Measurements from ENCODE around the gene DSTN.

Gene DSTN

DNA sequence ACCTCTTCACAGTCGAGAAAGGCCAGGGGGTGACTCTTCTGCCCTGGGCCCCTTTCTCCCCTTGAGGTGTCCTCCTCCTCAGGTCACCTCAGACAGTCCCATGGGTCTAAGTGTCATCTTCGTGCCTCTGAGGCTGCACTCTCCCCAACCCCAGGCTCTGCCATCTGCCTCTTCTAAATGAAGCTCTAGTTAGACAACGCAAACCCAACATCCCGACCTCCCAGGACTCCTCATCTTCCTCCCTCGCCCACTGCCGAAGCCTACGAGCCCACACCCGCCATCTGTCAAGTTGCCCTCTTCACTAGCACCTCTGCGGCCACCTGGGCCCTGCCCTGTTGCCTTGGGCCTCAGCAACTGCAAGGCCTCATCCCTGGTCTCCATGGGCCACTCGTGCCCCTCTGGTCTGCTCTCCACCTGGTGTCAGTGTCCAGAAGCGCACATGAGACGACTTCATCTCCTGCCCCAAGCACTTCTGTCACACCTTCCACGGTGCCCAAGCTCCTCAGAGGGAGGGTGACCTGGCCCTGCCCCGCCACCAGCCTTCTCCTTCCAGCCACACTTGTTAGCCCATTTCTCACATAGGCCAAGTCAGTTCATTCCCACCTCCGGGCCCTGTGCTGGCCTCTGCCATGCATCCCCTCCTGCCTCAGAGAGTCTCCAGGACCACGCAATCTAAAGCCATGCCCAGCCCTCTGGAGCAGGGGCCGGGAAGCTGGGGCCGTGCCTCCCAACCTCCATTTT is 58.4 kb downstream of the DSTN start:
- H3K27ac ChIP-seq = no peak overlapping the region
- peak in 1 of 2 donors; percentile 52 for DNase-seq
- intact Hi-C loops (cut with DNase I; ENCODE audit: low total_unique reads) = no loop called here
- no peak overlapping the region for H3K4me3 ChIP-seq
- no peaks in the 10 kb centered on the region for H3K4me1 ChIP-seq
- H3K27me3 ChIP-seq = no peaks in the 10 kb centered on the region
- no peaks in the 10 kb centered on the region for H3K9me3 ChIP-seq
- H3K36me3 ChIP-seq = peaks cover 32 to 100% (median 91%) of the 10 kb centered on the region in 3 donors
- TF ChIP-seq, protein P1, sequence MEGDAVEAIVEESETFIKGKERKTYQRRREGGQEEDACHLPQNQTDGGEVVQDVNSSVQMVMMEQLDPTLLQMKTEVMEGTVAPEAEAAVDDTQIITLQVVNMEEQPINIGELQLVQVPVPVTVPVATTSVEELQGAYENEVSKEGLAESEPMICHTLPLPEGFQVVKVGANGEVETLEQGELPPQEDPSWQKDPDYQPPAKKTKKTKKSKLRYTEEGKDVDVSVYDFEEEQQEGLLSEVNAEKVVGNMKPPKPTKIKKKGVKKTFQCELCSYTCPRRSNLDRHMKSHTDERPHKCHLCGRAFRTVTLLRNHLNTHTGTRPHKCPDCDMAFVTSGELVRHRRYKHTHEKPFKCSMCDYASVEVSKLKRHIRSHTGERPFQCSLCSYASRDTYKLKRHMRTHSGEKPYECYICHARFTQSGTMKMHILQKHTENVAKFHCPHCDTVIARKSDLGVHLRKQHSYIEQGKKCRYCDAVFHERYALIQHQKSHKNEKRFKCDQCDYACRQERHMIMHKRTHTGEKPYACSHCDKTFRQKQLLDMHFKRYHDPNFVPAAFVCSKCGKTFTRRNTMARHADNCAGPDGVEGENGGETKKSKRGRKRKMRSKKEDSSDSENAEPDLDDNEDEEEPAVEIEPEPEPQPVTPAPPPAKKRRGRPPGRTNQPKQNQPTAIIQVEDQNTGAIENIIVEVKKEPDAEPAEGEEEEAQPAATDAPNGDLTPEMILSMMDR (IDR thresholded peaks at IDR 0.05) = no peak

DNA sequence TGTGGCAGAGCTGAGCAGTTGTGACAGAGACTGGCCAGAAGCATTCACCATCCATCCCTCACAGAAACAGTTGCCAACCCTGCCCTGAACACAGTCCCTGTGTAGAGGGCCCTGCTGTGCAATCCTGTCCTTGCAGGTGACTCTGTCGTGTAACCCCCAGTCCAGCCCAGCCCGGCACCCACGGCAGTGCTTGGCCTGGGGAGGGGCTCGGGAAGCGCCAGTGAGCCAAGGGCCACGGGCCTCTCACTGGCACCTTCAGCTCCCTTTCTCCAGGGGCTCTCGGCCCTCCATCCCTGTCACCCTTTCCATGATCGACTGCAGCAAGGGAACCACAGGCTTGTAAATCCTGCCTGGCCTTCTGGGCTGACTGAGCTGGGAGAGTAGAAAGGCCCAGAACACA is 59.1 kb downstream of the DSTN start:
- no peak overlapping the region for H3K4me3 ChIP-seq
- H3K4me1 ChIP-seq = peaks cover 0 to 4% (median 3%) of the 10 kb centered on the region in 4 donors
- H3K27ac ChIP-seq = no peak overlapping the region
- no peak for DNase-seq
- H3K9me3 ChIP-seq = no peaks in the 10 kb centered on the region
- intact Hi-C loops (cut with DNase I; ENCODE audit: low total_unique reads) = no loop called here
- no peaks in the 10 kb centered on the region for H3K27me3 ChIP-seq
- H3K36me3 ChIP-seq = peaks cover 31 to 100% (median 91%) of the 10 kb centered on the region in 3 donors
- TF ChIP-seq, protein P1 (IDR thresholded peaks at IDR 0.05) = no peak

DNA sequence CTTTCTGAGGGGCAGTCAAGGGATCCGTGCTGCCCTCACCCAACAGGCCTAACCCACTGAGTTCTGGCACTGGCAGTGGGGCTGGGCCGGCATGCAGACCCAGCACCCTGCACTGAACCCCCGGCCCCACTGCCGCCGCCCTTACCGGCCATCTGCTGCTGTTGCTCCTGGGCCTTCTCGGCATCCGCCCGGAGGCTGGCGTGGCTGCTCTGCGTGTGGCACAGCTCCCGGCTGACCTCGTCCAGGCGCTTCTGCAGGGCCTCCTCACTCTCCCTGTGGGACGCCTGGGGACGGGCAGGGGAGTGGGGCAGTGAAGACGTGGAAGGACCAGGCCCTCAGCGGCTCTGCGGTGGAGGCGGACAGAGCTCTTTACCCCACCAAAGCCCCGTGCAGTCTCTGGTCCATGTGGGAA is 59.8 kb downstream of the DSTN start:
- Histone ChIP-seq H3K27ac (no peak overlapping the region), H3K27me3 (no peaks in the 10 kb centered on the region), H3K4me1 (peaks cover 0 to 10% (median 10%) of the 10 kb centered on the region in 4 donors), H3K9me3 (no peaks in the 10 kb centered on the region), H3K36me3 (peaks cover 24 to 100% (median 85%) of the 10 kb centered on the region in 3 donors), H3K4me3 (no peak overlapping the region)
- intact Hi-C loops (cut with DNase I; ENCODE audit: low total_unique reads) = no loop called here
- no peak for DNase-seq
- TF ChIP-seq, protein P1 (IDR thresholded peaks at IDR 0.05) = no peak

DNA sequence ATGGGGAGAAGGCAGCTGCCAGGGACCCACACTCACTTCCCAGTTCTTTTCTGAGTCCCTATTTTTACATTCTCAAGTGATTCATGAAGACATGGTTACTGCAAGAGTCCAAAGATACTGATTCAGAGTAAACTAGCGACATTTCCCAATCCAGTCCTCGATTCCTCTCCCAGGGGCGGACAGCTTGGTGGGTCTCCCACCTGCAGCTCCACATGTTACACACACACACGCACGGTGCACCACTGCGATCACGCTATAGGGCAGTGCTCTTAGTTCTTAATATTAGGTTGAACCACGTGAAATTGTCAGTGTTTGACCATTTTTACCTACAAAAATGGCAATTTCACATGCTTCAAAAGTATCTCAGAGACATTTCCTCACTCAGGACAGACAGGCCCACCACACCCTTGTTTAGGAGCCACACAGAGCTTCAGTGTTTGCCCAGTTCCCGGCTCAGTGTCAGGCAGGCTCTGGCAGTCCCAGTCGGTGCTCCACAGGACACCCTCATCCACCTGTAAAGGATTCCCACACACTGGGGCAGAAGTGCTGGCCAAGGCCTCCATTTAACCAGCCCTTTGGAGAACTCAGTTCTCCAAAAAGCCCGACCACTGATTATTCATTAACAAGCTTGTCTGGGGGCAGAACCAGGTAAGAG is 60.4 kb downstream of the DSTN start:
- H3K4me1 ChIP-seq = peaks cover 0 to 16% (median 16%) of the 10 kb centered on the region in 4 donors
- no peaks in the 10 kb centered on the region for H3K27me3 ChIP-seq
- H3K9me3 ChIP-seq = no peaks in the 10 kb centered on the region
- DNase-seq = no peak
- TF ChIP-seq, protein P1 (IDR thresholded peaks at IDR 0.05) = no peak
- H3K4me3 ChIP-seq = no peak overlapping the region
- H3K27ac ChIP-seq = no peak overlapping the region
- peaks cover 19 to 100% (median 79%) of the 10 kb centered on the region in 3 donors for H3K36me3 ChIP-seq
- intact Hi-C loops (cut with DNase I; ENCODE audit: low total_unique reads) = no loop called here

DNA sequence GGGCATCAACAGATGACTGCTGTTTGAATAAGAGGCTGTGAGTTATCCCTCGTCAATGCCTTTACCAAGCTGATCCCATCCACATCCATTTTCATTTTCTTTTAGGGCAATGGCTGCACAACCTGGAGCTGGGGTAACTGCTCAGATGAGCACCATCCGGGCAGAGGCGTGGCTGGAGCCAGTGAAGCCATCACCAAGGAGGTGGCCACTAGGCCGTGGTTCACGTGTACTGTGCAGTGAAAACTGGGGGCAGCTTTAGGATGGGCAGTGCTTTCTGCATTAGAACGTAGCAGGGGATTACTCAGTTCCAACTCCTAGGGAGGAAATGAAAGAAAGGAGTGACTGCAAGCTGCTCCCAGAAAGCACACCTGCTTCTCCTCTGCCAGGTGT is 60.9 kb downstream of the DSTN start:
- DNase-seq = no peak
- Histone ChIP-seq H3K9me3 (no peaks in the 10 kb centered on the region), H3K27me3 (no peaks in the 10 kb centered on the region), H3K36me3 (peaks cover 14 to 100% (median 74%) of the 10 kb centered on the region in 3 donors), H3K4me3 (no peak overlapping the region), H3K4me1 (peaks cover 0 to 22% (median 21%) of the 10 kb centered on the region in 4 donors), H3K27ac (no peak overlapping the region)
- TF ChIP-seq, protein P1 (IDR thresholded peaks at IDR 0.05) = no peak
- intact Hi-C loops (cut with DNase I; ENCODE audit: low total_unique reads) = no loop called here
